ENCODE results near the gene CLEC16A. TPM values are rescaled to one million over a fixed set of nuclear protein-coding genes. Genes with fewer than 3 reads are reported as not detected.

CLEC16A gene
- total RNA-seq, 1 donor from 2014 or later, result 15.8 TPM

DNA sequence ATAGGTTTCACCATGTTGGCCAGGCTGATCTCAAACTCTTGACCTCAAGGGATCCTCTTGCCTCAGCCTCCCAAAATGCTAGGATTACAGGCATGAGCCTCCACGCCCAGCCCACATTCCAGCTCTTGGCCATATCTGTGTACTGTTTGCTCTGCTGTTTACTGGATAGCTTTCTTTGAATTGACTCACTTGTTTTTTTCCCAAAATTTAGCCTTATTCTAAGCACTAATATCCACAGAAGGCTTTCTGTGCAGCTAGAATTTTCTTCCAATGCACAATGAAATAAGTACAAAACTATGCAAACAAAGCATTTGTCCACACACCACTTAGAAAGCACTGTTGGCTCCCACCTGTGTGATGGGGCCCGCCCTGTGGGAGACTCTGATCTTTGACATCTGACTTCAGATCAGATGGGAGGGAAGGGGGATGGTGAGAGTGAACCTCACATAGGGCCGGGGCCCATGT is 72.2 kb downstream of the CLEC16A start:
- no peak for TF ChIP-seq CTCF (IDR thresholded peaks at IDR 0.05; ENCODE audit: insufficient read depth, low read length, severe bottlenecking)
- FAIRE-seq (no peak), DNase-seq (ENCODE audit: low read depth) (no peak)
- Histone ChIP-seq H3K4me3 (ENCODE audit: low read depth, low read length) (no peak overlapping the region), H3K36me3 (ENCODE audit: control insufficient read depth, insufficient read depth, low read length) (peaks cover 6% of the 10 kb centered on the region), H3K27me3 (ENCODE audit: control insufficient read depth, insufficient read depth, low read length) (no peaks in the 10 kb centered on the region)

- Histone ChIP-seq H3K27me3 (ENCODE audit: control insufficient read depth, insufficient read depth, low read length) (no peaks in the 10 kb centered on the region), H3K4me3 (ENCODE audit: low read depth, low read length) (no peak overlapping the region), H3K36me3 (ENCODE audit: control insufficient read depth, insufficient read depth, low read length) (peaks cover 6% of the 10 kb centered on the region)
- FAIRE-seq (no peak), DNase-seq (ENCODE audit: low read depth) (peak; percentile 84)
- TF ChIP-seq CTCF (IDR thresholded peaks at IDR 0.05; ENCODE audit: insufficient read depth, low read length, severe bottlenecking), result no peak
Measured at GRCh38 chr16:11016993-11017392, 72.6 kb downstream of the CLEC16A start.

DNA sequence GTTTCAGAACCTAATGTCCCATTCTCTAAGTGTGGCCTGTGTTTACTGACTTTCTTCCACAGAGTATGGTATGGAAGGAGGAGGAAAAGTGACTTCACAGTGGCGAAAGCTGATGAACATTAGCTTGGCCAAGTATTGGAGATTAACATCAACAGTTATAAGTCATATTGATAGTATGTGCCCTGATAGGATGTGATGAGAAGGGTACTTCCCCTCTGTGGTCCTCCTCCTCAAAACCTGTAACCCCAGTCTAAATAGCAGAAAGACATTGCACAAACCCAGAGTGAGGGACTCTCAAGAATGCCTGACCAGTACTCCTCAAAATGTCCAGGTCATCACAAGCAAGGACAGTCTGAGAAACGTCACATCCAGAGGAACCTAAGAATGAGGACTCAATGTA is 73.1 kb downstream of the CLEC16A start:
- TF ChIP-seq CTCF (IDR thresholded peaks at IDR 0.05; ENCODE audit: insufficient read depth, low read length, severe bottlenecking), result no peak
- no peak for DNase-seq (ENCODE audit: low read depth)
- no peak overlapping the region for H3K4me3 ChIP-seq (ENCODE audit: low read depth, low read length)
- no peak for FAIRE-seq
- H3K27me3 ChIP-seq (ENCODE audit: control insufficient read depth, insufficient read depth, low read length), result no peaks in the 10 kb centered on the region
- peaks cover 6% of the 10 kb centered on the region for H3K36me3 ChIP-seq (ENCODE audit: control insufficient read depth, insufficient read depth, low read length)

DNA sequence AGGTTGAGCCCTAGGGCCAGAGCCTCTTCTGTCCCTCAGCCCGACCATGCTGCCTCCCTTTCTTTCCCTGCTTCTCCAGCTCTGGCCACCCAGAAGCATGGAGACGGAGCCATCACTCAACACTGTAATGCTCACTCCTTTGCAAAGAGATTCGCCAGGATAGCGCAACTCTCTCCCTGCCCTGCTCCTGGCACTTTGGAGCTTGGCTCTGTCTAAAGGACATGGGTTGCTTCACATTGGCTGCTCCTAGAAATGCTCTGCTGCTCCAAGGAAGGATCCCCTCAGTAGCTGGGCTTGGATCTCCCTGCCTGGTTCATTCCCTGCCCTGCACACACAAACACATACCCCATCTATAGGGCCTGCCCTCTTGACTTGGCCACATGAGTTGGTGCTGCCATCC is 76.0 kb downstream of the CLEC16A start:
- FAIRE-seq (no peak), DNase-seq (ENCODE audit: low read depth) (no peak)
- TF ChIP-seq CTCF (IDR thresholded peaks at IDR 0.05; ENCODE audit: insufficient read depth, low read length, severe bottlenecking), result no peak
- no peak overlapping the region for H3K4me3 ChIP-seq (ENCODE audit: low read depth, low read length)
- no peaks in the 10 kb centered on the region for H3K27me3 ChIP-seq (ENCODE audit: control insufficient read depth, insufficient read depth, low read length)
- H3K36me3 ChIP-seq (ENCODE audit: control insufficient read depth, insufficient read depth, low read length), result peaks cover 6% of the 10 kb centered on the region

DNA sequence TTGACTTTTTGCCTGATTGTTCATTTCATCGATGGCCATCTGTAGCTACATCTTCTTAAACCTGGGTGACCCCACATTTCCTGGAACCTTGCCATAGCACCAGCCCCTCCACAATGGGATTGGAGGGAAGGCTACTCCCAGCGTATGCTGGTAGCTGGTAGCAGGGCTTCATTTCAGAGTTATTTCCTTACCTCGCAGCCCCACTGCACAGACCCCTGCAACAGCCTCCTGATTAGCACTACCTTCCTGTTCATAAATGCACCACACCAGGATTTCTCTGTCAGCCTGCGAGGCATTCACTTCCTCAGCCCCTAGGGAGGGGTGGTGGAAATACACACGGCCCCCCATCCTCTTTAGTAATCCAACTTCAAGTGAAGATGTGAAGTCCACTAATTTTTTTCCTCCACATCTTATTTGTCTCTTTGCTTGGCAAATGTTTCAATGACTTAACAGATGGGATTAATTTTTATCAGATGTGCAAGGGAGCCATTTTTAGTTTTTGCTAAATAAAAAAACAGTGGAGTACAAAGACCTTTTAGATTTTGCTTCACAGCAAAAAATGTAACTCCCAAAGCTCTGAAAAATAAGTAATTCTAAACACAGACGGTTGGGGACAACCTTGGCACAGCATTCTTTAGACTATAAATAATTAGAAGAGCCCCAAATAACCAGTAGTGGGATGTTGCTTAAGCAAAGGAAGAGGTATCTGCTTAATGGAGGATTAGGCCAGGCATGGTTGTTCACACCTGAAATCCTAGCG is 76.6 kb downstream of the CLEC16A start:
- Histone ChIP-seq H3K4me3 (ENCODE audit: low read depth, low read length) (no peak overlapping the region), H3K36me3 (ENCODE audit: control insufficient read depth, insufficient read depth, low read length) (peaks cover 6% of the 10 kb centered on the region), H3K27me3 (ENCODE audit: control insufficient read depth, insufficient read depth, low read length) (no peaks in the 10 kb centered on the region)
- no peak for DNase-seq (ENCODE audit: low read depth)
- no peak for FAIRE-seq
- no peak for TF ChIP-seq CTCF (IDR thresholded peaks at IDR 0.05; ENCODE audit: insufficient read depth, low read length, severe bottlenecking)

GRCh38 chr16:11022002-11022401 is 77.6 kb downstream of the CLEC16A start:
- DNase-seq (ENCODE audit: low read depth), result no peak
- no peak for TF ChIP-seq CTCF (IDR thresholded peaks at IDR 0.05; ENCODE audit: insufficient read depth, low read length, severe bottlenecking)
- Histone ChIP-seq H3K36me3 (ENCODE audit: control insufficient read depth, insufficient read depth, low read length) (peaks cover 8% of the 10 kb centered on the region), H3K27me3 (ENCODE audit: control insufficient read depth, insufficient read depth, low read length) (no peaks in the 10 kb centered on the region), H3K4me3 (ENCODE audit: low read depth, low read length) (no peak overlapping the region)
- no peak for FAIRE-seq

Measured in bronchial epithelial cell (primary cell).